Type B pancreatic cell (in vitro differentiated cells): Measurements from ENCODE around the gene MAP7D2. TPM values are rescaled to one million over a fixed set of nuclear protein-coding genes. Genes with fewer than 3 reads are reported as not detected.

Experiments
- DNase-seq: peaks from one replicate; pipeline ENCODE4 v3.0.0; 2021; ENCODE audit warnings: mixed read lengths; ENCODE audit not compliant: unreplicated experiment; ENCODE audit errors: extremely low spot score
- H3K27ac Mint-ChIP-seq: 2 replicates; pipeline ENCODE4 v1.8.0; 2021; ENCODE audit warnings: mild to moderate bottlenecking, mixed read lengths
- H3K27me3 Mint-ChIP-seq: 2 replicates; pipeline ENCODE4 v1.8.0; 2021; ENCODE audit warnings: mixed read lengths
- H3K36me3 Mint-ChIP-seq: 2 replicates; pipeline ENCODE4 v1.8.0; 2021; ENCODE audit warnings: mixed read lengths
- H3K4me1 Mint-ChIP-seq: one replicate; pipeline ENCODE4 v1.8.0; 2021; ENCODE audit warnings: mixed read lengths; ENCODE audit not compliant: unreplicated experiment
- H3K4me3 Mint-ChIP-seq: 2 replicates; pipeline ENCODE4 v1.8.0; 2021; ENCODE audit warnings: mild to moderate bottlenecking, mixed read lengths
- H3K9me3 Mint-ChIP-seq: 2 replicates; pipeline ENCODE4 v1.8.0; 2021; ENCODE audit warnings: mixed read lengths
- CTCF ChIP-seq: fragments of 200-600 bp; sonication (generic); conservative IDR thresholded peaks from 2 replicates; pipeline ENCODE4 v1.5.0; 2021; ENCODE audit warnings: antibody characterized with exemption, mild to moderate bottlenecking
- total RNA-seq: library from RNA; stranded (reverse); gene quantifications from 2 replicates; pipeline ENCODE4 v1.2.1, GENCODE V29; 2021; ENCODE audit warnings: low replicate concordance

Gene MAP7D2
- total RNA-seq, 1 donor from 2014 or later: 2.0 TPM

- H3K4me3 Mint-ChIP-seq: no peak overlapping the region
- no peak overlapping the region for H3K27ac Mint-ChIP-seq
- H3K36me3 Mint-ChIP-seq: no peaks in the 10 kb centered on the region
- no peak for DNase-seq
- no peaks in the 10 kb centered on the region for H3K9me3 Mint-ChIP-seq
- no peak for TF ChIP-seq CTCF
- H3K27me3 Mint-ChIP-seq: no peaks in the 10 kb centered on the region
- peaks cover 5% of the 10 kb centered on the region for H3K4me1 Mint-ChIP-seq
Measured at GRCh38 chrX:20144491-20144890, 27.8 kb upstream of the MAP7D2 start.

GRCh38 chrX:20143561-20143960, 26.9 kb upstream of the MAP7D2 start:
- Mint-ChIP-seq H3K4me1 (peaks cover 11% of the 10 kb centered on the region), H3K27ac (no peak overlapping the region), H3K27me3 (no peaks in the 10 kb centered on the region), H3K36me3 (peaks cover 5% of the 10 kb centered on the region), H3K4me3 (no peak overlapping the region), H3K9me3 (no peaks in the 10 kb centered on the region)
- TF ChIP-seq CTCF: no peak
- no peak for DNase-seq

- Mint-ChIP-seq H3K4me1 (peaks cover 11% of the 10 kb centered on the region), H3K4me3 (peak overlapping the region; percentile 55), H3K27ac (no peak overlapping the region), H3K27me3 (no peaks in the 10 kb centered on the region), H3K36me3 (peaks cover 5% of the 10 kb centered on the region), H3K9me3 (no peaks in the 10 kb centered on the region)
- TF ChIP-seq CTCF: no peak
- no peak for DNase-seq
Measured at GRCh38 chrX:20143111-20143510, 26.4 kb upstream of the MAP7D2 start.

- no peaks in the 10 kb centered on the region for H3K9me3 Mint-ChIP-seq
- peak; percentile 92 for DNase-seq
- H3K27me3 Mint-ChIP-seq: no peaks in the 10 kb centered on the region
- H3K4me1 Mint-ChIP-seq: peaks cover 11% of the 10 kb centered on the region
- H3K36me3 Mint-ChIP-seq: peaks cover 5% of the 10 kb centered on the region
- H3K4me3 Mint-ChIP-seq: peak within 1 kb of the TSS; percentile 86
- TF ChIP-seq CTCF: no peak
- H3K27ac Mint-ChIP-seq: peak within 1 kb of the TSS; percentile 83
Measured at GRCh38 chrX:20141281-20142220, 24.8 kb upstream of the MAP7D2 start, which contains the start of gene EIF1AX. Gene EIF1AX, minus strand, starts transcription at chrX:20141838. Its CDS starts 198 bp downstream, at chrX:20141640.

GRCh38 chrX:20140420-20140819, 23.7 kb upstream of the MAP7D2 start:
- Mint-ChIP-seq H3K4me1 (peaks cover 11% of the 10 kb centered on the region), H3K27me3 (no peaks in the 10 kb centered on the region), H3K27ac (peak overlapping the region; percentile 83), H3K9me3 (no peaks in the 10 kb centered on the region), H3K4me3 (peak overlapping the region; percentile 86), H3K36me3 (peaks cover 11% of the 10 kb centered on the region)
- no peak for DNase-seq
- TF ChIP-seq CTCF: no peak
